GM23248 (cell line): ENCODE measurements around the gene TMEM8B. TPM values are rescaled to one million over a fixed set of nuclear protein-coding genes. Genes with fewer than 3 reads are reported as not detected.

Experiments used
- DNase-seq: peaks from one replicate; pipeline ENCODE4 v3.0.0-alpha.2; 2015
- H2AFZ ChIP-seq: fragments of 200-600 bp; sonication (generic); 2 replicates; pipeline ENCODE4 v1.6.1; 2016; ENCODE audit warnings: antibody characterized with exemption
- H3F3A ChIP-seq: fragments of 200-600 bp; sonication (generic); 2 replicates; pipeline ENCODE4 v1.6.1; 2016; ENCODE audit warnings: mild to moderate bottlenecking, antibody characterized with exemption, mixed run types; ENCODE audit not compliant: insufficient read depth
- H3K27ac ChIP-seq: fragments of 200-600 bp; sonication (generic); 2 replicates; pipeline ENCODE4 v1.5.1; 2016; ENCODE audit warnings: mild to moderate bottlenecking
- H3K27me3 ChIP-seq: fragments of 200-600 bp; sonication (generic); replicated peaks from 2 replicates; pipeline ENCODE4 v1.6.1; 2016; ENCODE audit warnings: mild to moderate bottlenecking; ENCODE audit not compliant: insufficient read depth
- H3K36me3 ChIP-seq: fragments of 200-600 bp; sonication (generic); 2 replicates; pipeline ENCODE4 v1.6.1; 2016; ENCODE audit warnings: low read depth, mild to moderate bottlenecking
- H3K4me1 ChIP-seq: fragments of 200-600 bp; sonication (generic); 2 replicates; pipeline ENCODE4 v1.6.1; 2016; ENCODE audit warnings: mild to moderate bottlenecking; ENCODE audit not compliant: insufficient read depth
- H3K4me2 ChIP-seq: fragments of 200-600 bp; sonication (generic); one replicate; pipeline ENCODE4 v1.6.1; 2016; ENCODE audit warnings: mild to moderate bottlenecking; ENCODE audit not compliant: unreplicated experiment
- H3K4me3 ChIP-seq: fragments of 200-600 bp; sonication (generic); 2 replicates; pipeline ENCODE4 v1.5.1; 2016; ENCODE audit warnings: mild to moderate bottlenecking
- H3K79me2 ChIP-seq: fragments of 200-600 bp; sonication (generic); 2 replicates; pipeline ENCODE4 v1.6.1; 2016; ENCODE audit warnings: mild to moderate bottlenecking; ENCODE audit not compliant: insufficient read depth
- H3K9ac ChIP-seq: fragments of 200-600 bp; sonication (generic); 2 replicates; pipeline ENCODE4 v1.6.1; 2016; ENCODE audit warnings: mild to moderate bottlenecking
- H3K9me2 ChIP-seq: fragments of 200-600 bp; sonication (generic); 2 replicates; pipeline ENCODE4 v1.6.1; 2016; ENCODE audit warnings: mixed run types, mild to moderate bottlenecking, moderate library complexity; ENCODE audit not compliant: insufficient read depth
- H3K9me3 ChIP-seq: fragments of 200-600 bp; sonication (generic); one replicate; pipeline ENCODE4 v1.6.1; 2017; ENCODE audit warnings: low read depth
- H4K20me1 ChIP-seq: fragments of 200-600 bp; sonication (generic); 2 replicates; pipeline ENCODE4 v1.6.0; 2016; ENCODE audit not compliant: insufficient read depth
- EZH2 ChIP-seq: fragments of 200-600 bp; sonication (generic); IDR thresholded peaks from 2 replicates; pipeline ENCODE4 v1.6.1; 2018; ENCODE audit warnings: antibody characterized with exemption, mild to moderate bottlenecking; ENCODE audit not compliant: insufficient read depth, poor library complexity, severe bottlenecking
- EZH2phosphoT487 ChIP-seq: fragments of 200-600 bp; sonication (generic); IDR thresholded peaks from 2 replicates; pipeline ENCODE4 v1.6.1; 2018; ENCODE audit warnings: antibody characterized with exemption, moderate library complexity, mild to moderate bottlenecking, low read depth; ENCODE audit not compliant: insufficient read depth
- WGBS, 2 experiments: methylation state at CpG; one replicate each; pipeline ENCODE4 v1.1.6; 2015 to 2017; ENCODE audit warnings: low lambda C conversion rate in 2 of 2, low coverage in 1 of 2; ENCODE audit errors: missing lambda C conversion rate in 2 of 2; 5-methylcytosine and 5-hydroxymethylcytosine counted together
- in situ Hi-C: fragments of 300-500 bp; cut with MboI; formaldehyde crosslinking; loops from 2 replicates; pipeline ENCODE4 v1.15.0; 2020
- polyA plus RNA-seq: library from polyadenylated mRNA; unstranded; fragments of >200 nt; fragmentation: Nextera tagmentation; extraction: Ambion mirVana; gene quantifications from 2 replicates; pipeline ENCODE4 v1.2.1, GENCODE V29; 2016
- total RNA-seq: library from RNA; depleted of rRNA; stranded (reverse); fragments of >200 nt; shearing (Covaris generic); gene quantifications from 2 replicates; pipeline ENCODE4 v1.2.3, GENCODE V29; 2014; rRNA removed

Gene TMEM8B, protein sequence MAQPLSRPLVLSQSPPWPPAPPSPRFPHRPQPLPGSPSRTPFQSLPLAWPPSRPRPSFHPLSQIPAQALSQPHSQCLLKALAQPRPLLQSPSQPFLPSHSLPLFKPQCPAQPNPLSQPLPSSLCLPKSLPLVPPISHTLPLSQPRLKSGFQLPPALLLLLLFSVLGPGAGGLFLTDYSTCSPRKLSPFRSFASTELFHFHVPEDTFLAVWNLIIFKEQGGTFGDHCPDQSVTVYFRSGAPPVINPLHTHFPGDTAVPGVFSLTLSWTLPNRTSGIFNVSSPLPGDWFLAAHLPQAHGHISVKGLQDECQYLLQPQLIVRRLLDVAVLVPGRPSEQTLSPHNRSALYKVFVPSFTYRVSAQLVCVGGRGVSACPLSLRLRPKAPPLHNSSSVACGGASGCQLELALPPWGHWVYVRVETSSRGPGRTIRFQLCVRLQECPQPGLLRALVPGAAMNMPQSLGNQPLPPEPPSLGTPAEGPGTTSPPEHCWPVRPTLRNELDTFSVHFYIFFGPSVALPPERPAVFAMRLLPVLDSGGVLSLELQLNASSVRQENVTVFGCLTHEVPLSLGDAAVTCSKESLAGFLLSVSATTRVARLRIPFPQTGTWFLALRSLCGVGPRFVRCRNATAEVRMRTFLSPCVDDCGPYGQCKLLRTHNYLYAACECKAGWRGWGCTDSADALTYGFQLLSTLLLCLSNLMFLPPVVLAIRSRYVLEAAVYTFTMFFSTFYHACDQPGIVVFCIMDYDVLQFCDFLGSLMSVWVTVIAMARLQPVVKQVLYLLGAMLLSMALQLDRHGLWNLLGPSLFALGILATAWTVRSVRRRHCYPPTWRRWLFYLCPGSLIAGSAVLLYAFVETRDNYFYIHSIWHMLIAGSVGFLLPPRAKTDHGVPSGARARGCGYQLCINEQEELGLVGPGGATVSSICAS
- 3.7 and 3.9 TPM in 2 replicates for total RNA-seq
- polyA plus RNA-seq = 4.0 and 4.9 TPM in 2 replicates

- Histone ChIP-seq H3K4me2 (peak within 1 kb of the TSS; percentile 90), H3K27ac (peak within 1 kb of the TSS; percentile 53), H3K27me3 (no peaks in the 10 kb centered on the region), H3K36me3 (no peaks in the 10 kb centered on the region), H4K20me1 (no peaks in the 10 kb centered on the region), H3K4me3 (peak within 1 kb of the TSS; percentile 83), H3F3A (peaks cover 12% of the 10 kb centered on the region), H3K9me3 (no peaks in the 10 kb centered on the region), H3K79me2 (peaks cover 10% of the 10 kb centered on the region; the same call in 1 of the 2 replicates), H2AFZ (peak within 1 kb of the TSS; percentile 98), H3K9ac (peak within 1 kb of the TSS; percentile 87), H3K4me1 (peaks cover 27% of the 10 kb centered on the region), H3K9me2 (no peaks in the 10 kb centered on the region)
- TF ChIP-seq EZH2phosphoT487 (no peak), EZH2 (no peak)
- 0 to 1% methylated on average over 5 to 33 of the region's 53 CpGs for WGBS, 2 experiments
- in situ Hi-C loops = no loop called here
- DNase-seq = peak; percentile 99
Measured at GRCh38 chr9:35829084-35829763, at the start of gene TMEM8B. Gene TMEM8B (plus strand): TSS chr9:35829228. CDS start chr9:35829448, 220 bp downstream.

GRCh38 chr9:35781066-35781465 lies 48.0 kb upstream of the TMEM8B start:
- Histone ChIP-seq H3K4me3 (no peak overlapping the region), H3F3A (no peaks in the 10 kb centered on the region), H2AFZ (no peak overlapping the region), H3K27me3 (peaks cover 27% of the 10 kb centered on the region), H3K9me2 (no peaks in the 10 kb centered on the region), H3K4me2 (no peak overlapping the region), H3K27ac (no peak overlapping the region), H3K4me1 (no peaks in the 10 kb centered on the region), H3K36me3 (no peaks in the 10 kb centered on the region), H3K9me3 (no peaks in the 10 kb centered on the region), H3K79me2 (no peaks in the 10 kb centered on the region), H3K9ac (no peak overlapping the region), H4K20me1 (no peaks in the 10 kb centered on the region)
- 66 to 75% methylated on average over 2 of the region's 2 CpGs for WGBS, 2 experiments
- in situ Hi-C loops = loop anchor here (10.0 kb wide), 1 partner anchor 104 kb away; no protein-coding TSS in a partner anchor
- no peak for TF ChIP-seq EZH2
- TF ChIP-seq EZH2phosphoT487 = no peak
- DNase-seq = no peak

- peaks cover 25% of the 10 kb centered on the region for H3K27me3 ChIP-seq
- no peaks in the 10 kb centered on the region for H3K4me1 ChIP-seq
- H4K20me1 ChIP-seq = no peaks in the 10 kb centered on the region
- no peak overlapping the region for H3K27ac ChIP-seq
- H3K79me2 ChIP-seq = no peaks in the 10 kb centered on the region
- H3K9ac ChIP-seq = no peak overlapping the region
- no peaks in the 10 kb centered on the region for H3F3A ChIP-seq
- H3K9me3 ChIP-seq = no peaks in the 10 kb centered on the region
- in situ Hi-C loops = loop anchor here (10.0 kb wide), 1 partner anchor 101 kb away; no protein-coding TSS in a partner anchor
- no peak overlapping the region for H2AFZ ChIP-seq
- H3K4me2 ChIP-seq = no peak overlapping the region
- no peak for DNase-seq
- no peaks in the 10 kb centered on the region for H3K36me3 ChIP-seq
- H3K4me3 ChIP-seq = no peak overlapping the region
- H3K9me2 ChIP-seq = no peaks in the 10 kb centered on the region
- TF ChIP-seq EZH2phosphoT487 (no peak), EZH2 (no peak)
Measured at GRCh38 chr9:35783418-35783817, 45.6 kb upstream of the TMEM8B start.

- in situ Hi-C loops = loop anchor here (10.0 kb wide), 1 partner anchor 95 kb away; no protein-coding TSS in a partner anchor
- H3F3A ChIP-seq = peaks cover 5% of the 10 kb centered on the region; the same call in 1 of the 2 replicates
Measured at GRCh38 chr9:35789541-35789940, 39.5 kb upstream of the TMEM8B start.

More at GRCh38 chr9:35789541-35789940, 39.5 kb upstream of the TMEM8B start:
- H3K36me3 ChIP-seq = no peaks in the 10 kb centered on the region
- TF ChIP-seq EZH2 (no peak), EZH2phosphoT487 (no peak)
- no peak overlapping the region for H3K27ac ChIP-seq
- no peak overlapping the region for H3K4me2 ChIP-seq
- peaks cover 26% of the 10 kb centered on the region for H3K79me2 ChIP-seq
- no peak overlapping the region for H3K4me3 ChIP-seq
- 88 to 89% methylated on average over 2 of the region's 2 CpGs for WGBS, 2 experiments
- no peak for DNase-seq
- no peaks in the 10 kb centered on the region for H3K9me2 ChIP-seq
- no peaks in the 10 kb centered on the region for H4K20me1 ChIP-seq
- H3K9ac ChIP-seq = no peak overlapping the region
- H3K9me3 ChIP-seq = no peaks in the 10 kb centered on the region
- H3K4me1 ChIP-seq = peaks cover 32% of the 10 kb centered on the region
- H2AFZ ChIP-seq = no peak overlapping the region
- H3K27me3 ChIP-seq = no peaks in the 10 kb centered on the region; the same call in 1 of the 2 replicates
